ENCODE results near the gene HS6ST1.
"Not testable (repeated sequence)": the region's sequence is repeated elsewhere in the genome, so short reads cannot be mapped to it uniquely, and the experiment has no call there.

The HS6ST1 gene

GRCh38 chr2:128264881-128265607 is 53.6 kb downstream of the HS6ST1 start:
- no peak for DNase-seq

- no peak for DNase-seq
Measured at GRCh38 chr2:128263902-128264331, 54.8 kb downstream of the HS6ST1 start.

- DNase-seq, result no peak
Measured at GRCh38 chr2:128262315-128263253, 56.1 kb downstream of the HS6ST1 start.

DNA sequence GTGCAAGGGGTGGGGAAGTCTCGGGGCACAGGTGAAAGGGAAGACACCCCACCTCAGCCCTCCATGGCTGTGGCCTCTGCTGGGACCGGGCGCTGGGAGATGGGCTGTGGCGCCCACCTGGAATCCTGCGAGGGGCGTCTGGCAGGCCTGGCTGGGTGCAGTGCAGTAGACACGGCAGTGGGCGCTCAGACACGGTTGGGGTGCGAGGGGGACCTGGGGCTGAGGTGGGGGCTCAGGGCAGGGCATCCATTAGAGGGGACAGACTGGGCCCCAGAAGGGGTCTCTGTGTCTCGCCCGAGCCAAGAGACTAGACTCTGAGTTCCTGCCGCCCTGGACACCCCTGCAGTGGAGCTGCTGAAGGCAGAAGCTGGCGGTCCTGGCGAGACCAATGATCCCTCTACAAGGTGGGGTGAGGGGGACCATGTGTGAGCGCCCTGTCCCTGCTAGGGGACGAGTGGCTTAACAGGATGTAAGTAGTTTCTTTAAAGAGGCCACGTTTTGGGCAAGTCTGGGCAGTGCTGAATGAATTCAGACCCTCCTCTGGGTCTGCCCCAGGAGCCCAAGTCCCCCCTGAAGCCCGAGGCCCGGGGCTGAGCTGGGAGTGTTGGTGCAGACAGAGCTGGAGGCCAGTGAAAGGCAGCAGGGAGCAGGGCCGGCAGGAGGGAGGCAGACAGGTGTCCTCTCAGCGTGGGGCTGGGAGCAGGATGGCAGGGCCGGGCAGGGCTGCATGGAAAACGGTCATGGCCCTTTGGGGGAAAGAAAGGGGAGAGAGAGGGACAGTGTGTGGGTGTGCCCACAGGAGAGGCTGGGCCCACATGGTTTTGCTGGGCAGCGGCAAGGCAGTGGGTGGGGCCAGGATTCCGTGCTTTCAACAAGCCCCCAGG is 57.2 kb downstream of the HS6ST1 start:
- no peak for DNase-seq

DNA sequence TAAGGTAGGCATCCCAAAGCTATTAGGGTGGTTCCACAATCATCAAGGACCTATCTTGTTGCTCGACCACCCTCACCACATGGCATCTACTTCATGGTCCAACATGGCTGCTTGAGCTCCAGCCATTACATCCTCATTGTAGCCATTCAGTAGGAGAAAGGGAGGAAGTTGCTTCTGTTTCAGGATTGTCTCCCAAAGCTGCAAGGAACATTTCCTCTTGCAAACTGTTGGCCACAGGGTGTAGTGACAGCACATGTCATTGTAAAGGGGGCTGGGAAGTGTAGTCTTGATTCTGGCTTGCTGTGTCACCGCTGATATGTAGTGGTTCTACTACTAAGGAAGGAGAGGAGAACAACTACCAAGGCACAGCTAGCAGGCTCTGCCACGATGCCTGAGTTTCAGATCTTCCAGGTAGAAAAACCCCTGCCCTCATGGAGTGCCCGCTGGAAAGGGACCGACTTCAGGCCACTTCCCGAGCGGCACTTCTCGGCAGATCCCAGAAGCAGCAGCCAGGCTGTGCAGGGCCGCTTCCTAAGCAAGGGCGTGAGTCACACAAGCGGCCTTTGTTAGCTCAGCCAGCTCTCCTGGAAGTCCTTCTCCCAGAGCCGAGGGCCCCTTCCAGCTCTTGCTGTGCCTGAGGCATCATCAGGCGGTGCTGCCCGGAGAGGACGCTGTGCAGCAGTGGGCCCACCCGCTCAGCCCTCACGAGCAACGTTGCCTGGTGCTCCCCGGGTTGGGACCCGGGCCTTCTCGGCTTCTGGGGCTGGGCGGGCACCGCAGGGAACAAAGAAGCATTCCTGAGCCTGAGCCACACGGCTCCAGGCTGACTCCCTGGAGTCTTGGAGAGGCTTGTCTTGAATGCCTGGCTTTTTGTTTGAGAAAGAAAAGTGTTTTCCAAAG is 58.2 kb downstream of the HS6ST1 start:
- peak; percentile 47 for DNase-seq

- no peak for DNase-seq
Measured at GRCh38 chr2:128259585-128259984, 59.1 kb downstream of the HS6ST1 start.

DNA sequence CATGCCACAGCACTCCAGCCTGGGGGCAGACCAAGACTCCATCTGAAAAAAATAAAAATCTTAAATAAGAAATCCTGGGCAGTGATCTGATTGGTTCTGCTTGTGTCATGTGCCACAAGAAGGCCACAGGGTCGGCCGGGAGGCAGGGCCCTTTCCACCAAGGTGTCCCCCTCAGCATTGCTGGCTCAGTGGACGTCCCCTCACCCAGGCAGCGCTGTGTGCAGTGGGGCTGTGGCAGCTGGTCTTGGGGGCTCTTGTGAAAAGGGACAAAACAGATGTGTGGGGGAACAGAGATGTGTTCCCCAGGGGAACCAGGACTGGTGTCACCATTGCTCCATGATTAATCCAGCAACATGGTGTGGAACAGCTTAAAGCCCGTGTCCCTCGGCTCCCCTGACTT is 60.5 kb downstream of the HS6ST1 start:
- no peak for DNase-seq

DNA sequence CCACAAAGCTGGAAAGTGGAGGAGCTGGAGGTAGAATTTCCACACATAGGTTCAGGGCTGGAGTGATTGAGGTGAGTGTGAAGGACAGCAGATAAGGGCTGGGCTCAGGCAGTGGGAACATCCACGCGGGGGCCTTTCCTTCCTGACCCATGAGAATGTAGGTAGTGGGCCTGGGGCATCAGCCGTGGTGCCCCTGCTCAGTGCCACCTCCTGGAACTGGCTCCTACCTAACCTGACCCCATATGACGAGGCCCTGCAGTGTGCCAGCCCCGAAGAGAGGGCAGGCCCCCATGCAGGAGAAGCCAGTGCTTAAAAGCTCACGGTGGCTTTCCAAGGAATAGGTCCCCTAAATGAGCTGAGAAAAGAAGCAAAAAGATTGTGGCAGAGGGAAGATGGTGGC is 66.2 kb downstream of the HS6ST1 start:
- DNase-seq, result no peak

DNA sequence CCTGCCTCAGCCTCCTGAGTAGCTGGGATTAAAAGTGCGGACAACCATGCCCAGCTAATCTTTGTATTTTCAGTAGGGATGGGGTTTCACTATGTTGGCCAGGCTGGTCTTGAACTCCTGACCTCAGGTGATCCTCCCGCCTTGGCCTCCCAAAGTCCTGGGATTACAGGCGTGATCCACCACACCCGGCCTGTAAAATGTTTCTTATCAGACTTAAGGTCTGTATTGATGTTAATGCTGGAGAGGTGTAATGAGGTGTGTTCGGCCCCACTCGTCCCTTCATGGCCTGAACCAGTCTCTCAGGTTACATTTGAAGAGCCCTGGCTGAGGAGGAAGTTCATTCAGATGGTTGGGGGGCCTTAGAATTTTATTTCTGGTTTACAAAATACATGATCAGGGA is 66.6 kb downstream of the HS6ST1 start:
- DNase-seq, result not testable (repeated sequence)

DNA sequence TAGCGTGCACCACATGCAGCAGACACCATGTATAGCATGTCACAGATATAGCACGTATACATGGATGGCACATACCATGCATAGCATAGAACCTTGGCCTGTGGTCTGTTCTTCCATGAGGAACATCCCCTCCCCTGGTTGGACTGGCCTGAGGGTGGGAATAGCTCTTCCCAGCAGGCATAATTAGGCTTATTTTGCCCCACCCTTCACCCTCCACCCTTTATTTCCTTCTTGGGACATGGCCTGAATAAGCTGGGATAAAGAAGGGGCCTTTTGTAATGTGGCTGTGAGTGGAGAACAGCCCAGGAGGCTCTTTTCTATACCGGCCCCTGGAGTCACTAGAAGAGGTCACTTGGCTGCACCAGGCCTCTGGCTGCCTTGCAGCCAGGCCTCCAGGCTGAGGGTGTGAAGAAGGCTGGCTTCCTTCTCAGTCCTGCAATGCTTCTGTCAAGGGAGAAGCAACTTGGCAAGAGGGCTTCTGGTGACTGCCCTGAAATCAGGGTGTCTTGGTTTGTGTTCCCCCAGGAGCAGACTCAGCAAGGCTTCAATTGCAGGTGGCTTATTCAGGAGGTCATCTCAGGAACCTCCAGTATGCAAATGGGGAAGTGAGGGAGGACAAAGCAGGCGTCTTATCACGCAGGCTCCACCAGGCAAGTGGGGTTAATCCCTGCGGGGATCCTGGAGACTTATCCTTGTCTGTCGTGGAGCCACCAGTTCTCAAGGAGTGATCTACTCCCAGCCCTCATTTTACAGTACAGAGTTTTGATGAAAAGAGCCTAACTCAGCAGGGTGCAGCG is 68.2 kb downstream of the HS6ST1 start:
- no peak for DNase-seq

DNA sequence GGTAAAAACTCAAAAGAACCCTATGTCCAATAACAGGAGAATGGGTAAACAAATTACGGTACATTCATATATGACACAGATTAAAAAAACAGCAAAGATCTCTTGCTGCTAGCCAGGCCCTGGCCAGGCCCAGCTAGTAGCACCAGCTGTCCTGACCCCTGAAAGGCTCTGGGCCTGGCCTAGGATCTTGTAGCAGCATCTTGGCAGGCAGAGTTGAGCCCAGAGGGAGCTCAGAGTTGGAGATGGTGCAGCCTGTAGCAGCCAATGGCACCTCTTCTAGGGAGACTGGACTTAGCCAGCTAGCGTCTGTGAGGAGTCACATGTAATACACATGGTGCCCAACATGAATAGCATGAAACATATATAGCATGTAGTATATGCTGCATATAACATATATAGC is 69.1 kb downstream of the HS6ST1 start:
- no peak for DNase-seq

DNA sequence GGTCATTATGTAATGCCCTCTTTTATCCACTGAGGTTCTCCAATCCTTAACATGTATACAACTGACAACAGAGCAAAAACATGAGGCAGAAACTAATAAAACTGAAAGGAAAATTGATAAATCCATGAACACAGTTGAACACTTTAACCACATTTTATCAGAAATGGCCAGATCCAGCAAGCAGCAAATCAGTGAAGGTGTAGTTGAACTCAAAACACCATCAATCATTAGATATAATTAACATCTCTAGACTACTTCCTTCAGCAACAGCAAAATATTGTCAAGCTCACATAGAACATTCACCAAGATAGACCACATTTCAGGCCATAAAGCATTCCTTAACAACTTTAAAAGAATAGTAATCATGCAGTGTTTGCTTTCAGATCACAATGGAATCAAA is 72.9 kb downstream of the HS6ST1 start:
- DNase-seq, result no peak

- no peak for DNase-seq
Measured at GRCh38 chr2:128241896-128242295, 76.8 kb downstream of the HS6ST1 start.

DNA sequence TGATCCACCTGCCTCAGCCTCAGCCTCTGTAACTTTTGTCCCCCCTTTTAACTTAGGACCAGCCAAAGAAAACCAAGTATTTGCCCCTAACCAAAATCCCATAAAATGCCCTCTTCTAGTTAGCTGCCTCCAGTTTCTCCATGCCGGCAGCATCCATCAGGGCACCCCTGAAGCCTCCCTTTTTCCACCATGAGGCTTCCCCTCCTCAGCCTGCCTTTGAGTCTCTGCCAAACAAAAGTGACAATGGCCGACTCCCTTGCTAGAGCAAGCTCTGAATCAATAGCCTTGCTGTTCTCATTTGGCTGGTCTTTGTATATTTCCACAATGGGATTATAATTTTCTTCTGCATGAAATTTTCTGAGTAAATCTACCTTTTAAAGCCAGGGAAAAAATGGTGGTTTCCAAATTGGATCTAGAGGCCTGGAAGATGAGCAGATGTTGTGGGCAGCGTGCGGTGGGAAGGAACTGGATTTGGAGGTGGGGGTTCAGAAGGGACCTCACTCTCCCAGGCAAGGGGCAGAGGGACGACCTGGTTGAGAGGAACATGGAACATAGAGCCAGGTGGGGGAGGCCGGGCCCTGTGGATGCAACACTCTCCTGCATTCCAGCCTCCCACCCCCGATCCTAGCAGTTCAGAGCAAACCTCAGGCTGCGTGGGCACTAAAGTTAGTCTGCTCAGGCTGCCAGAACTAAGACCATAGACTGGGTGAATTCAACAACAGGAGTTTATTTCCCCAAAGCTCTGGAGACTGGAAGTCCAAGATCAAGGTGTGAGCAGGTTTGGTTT is 80.6 kb downstream of the HS6ST1 start:
- no peak for DNase-seq

- DNase-seq, result no peak
Measured at GRCh38 chr2:128237081-128237534, 81.6 kb downstream of the HS6ST1 start.

GRCh38 chr2:128236491-128237035 is 82.1 kb downstream of the HS6ST1 start:
- no peak for DNase-seq

GRCh38 chr2:128235581-128235980 is 83.1 kb downstream of the HS6ST1 start:
- no peak for DNase-seq

DNA sequence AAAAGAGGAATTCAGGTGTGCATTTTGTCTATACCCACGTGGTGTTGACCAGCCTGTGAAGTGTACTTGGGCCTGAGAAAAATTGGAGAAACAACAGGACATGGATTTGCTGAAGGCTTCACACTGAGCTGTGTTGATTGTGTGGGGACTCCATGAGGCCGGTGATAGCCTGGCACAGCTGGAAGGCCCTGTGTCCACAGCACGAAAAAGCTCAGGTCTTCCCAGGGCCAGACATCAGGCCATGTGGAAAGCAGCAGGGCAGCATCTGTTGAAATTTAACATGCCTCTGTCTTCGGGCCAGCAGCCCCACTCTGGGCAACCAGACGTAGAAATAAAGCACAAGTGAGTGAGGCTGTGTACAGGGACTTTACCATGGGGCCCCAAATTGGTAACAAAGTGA is 84.1 kb downstream of the HS6ST1 start:
- DNase-seq, result no peak

DNA sequence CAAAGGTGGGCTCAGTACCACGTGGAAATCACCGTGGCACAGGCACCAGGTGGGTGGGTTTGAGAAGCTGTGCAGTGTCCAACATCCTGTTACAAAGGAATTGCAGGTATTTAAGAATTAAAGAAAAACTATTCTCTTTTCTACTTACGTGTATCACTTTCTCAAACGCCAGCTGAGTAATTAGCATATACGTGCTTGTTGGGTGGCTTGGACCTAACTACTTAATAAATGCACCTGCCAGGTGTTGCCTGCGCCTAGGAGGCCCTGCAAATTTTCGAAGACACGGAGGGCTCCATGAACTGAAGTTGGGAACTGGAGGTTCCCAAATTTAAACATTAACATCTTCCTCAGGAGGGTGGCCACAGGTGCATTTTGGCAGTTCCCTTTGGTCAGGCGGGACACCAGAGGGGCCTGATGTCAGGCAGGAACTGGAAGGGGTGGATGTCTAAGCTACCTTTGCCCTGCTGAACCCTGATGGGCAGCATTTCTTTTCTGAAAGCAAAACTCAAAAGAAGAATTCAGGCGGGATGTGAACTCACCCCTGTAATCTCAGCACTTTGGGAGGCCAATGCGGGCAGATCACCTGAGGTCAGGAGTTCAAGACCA is 84.8 kb downstream of the HS6ST1 start:
- no peak for DNase-seq

All from T1000 (cell line).